Measurements from ENCODE around the gene CD244.

DNA sequence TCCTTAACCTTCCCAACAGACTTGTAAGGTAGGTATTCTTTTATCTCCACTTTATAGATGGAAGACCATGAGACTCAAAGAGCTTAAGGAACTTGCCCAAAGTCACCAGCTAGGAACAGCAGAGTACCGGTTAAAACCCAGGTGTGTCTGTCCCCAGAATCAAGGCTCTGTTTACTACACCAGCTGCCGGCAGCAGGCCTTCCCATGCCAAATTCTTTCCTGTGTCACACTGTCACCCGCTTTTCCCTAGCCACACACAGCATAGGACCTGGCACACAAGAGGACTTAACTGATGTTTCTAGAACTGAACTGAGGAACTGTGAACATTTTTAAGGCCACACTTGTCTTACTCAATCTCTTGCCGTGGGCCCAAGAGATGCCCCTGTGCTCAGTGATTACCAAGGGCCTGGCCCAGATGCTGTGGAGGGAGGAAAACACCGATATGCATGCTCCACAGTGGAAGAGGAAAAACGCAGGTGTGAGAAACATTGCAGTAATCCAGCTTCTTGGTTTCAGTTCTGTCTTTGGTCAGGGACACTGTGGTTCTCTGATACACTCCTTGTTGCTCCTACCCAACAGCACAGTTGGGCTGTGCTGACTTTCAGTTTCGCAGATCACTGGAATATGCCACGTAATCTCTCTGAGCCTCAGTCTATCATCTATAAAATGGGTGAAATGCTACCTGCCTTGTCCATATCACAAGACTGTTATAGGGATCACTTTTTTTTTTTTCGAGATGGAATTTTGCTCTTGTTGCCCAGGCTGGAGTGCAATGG lies 80.6 kb downstream of the CD244 start:
- TF ChIP-seq, protein P1, sequence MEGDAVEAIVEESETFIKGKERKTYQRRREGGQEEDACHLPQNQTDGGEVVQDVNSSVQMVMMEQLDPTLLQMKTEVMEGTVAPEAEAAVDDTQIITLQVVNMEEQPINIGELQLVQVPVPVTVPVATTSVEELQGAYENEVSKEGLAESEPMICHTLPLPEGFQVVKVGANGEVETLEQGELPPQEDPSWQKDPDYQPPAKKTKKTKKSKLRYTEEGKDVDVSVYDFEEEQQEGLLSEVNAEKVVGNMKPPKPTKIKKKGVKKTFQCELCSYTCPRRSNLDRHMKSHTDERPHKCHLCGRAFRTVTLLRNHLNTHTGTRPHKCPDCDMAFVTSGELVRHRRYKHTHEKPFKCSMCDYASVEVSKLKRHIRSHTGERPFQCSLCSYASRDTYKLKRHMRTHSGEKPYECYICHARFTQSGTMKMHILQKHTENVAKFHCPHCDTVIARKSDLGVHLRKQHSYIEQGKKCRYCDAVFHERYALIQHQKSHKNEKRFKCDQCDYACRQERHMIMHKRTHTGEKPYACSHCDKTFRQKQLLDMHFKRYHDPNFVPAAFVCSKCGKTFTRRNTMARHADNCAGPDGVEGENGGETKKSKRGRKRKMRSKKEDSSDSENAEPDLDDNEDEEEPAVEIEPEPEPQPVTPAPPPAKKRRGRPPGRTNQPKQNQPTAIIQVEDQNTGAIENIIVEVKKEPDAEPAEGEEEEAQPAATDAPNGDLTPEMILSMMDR (IDR thresholded peaks at IDR 0.05; ENCODE audit: extremely low read depth in 1 of 2, insufficient read depth in 1 of 2, low read depth in 1 of 2, low read length in 2 of 2) = no peak
- TF ChIP-seq EZH2 (IDR thresholded peaks at IDR 0.05; ENCODE audit: borderline replicate concordance, low read depth, low read length, severe bottlenecking) (no peak), POLR2AphosphoS5 (IDR thresholded peaks at IDR 0.05; ENCODE audit: insufficient read depth, low read depth, low read length) (no peak), GATA2 (IDR thresholded peaks at IDR 0.05; ENCODE audit: insufficient read depth, insufficient read length, low read depth, low read length) (no peak), MAX (IDR thresholded peaks at IDR 0.05; ENCODE audit: insufficient read depth, insufficient read length) (no peak), POLR2A (IDR thresholded peaks at IDR 0.05; ENCODE audit: low read depth, low read length) (no peak), FOS (IDR thresholded peaks at IDR 0.05; ENCODE audit: borderline replicate concordance, insufficient read depth, low read length) (no peak), JUN (IDR thresholded peaks at IDR 0.05; ENCODE audit: borderline replicate concordance, insufficient read depth, insufficient read length, low read depth) (no peak)

Data from endothelial cell of umbilical vein (primary cell).